DMS153 treated with DMSO at 0.1 percent for 48 hours (cell line): ENCODE data around the gene DNASE2B.

Experiments used
- DNase-seq: peaks from one replicate; lab custom pipeline; 2025; ENCODE audit not compliant: unreplicated experiment; lab: John Stamatoyannopoulos, UW

DNASE2B gene

GRCh38 chr1:84410328-84411095, 12.2 kb downstream of the DNASE2B start:
- DNase-seq, result no peak

GRCh38 chr1:84412316-84412942, 14.1 kb downstream of the DNASE2B start:
- DNase-seq, result no peak

- DNase-seq, result no peak
Measured at GRCh38 chr1:84415396-84415795, 17.1 kb downstream of the DNASE2B start.

GRCh38 chr1:84422909-84423308, 24.6 kb downstream of the DNASE2B start:
- no peak for DNase-seq

- no peak for DNase-seq
Measured at GRCh38 chr1:84424513-84425149, 26.3 kb downstream of the DNASE2B start.

GRCh38 chr1:84425150-84425896, 27.0 kb downstream of the DNASE2B start:
- no peak for DNase-seq

- DNase-seq, result no peak
Measured at GRCh38 chr1:84426376-84426775, 28.1 kb downstream of the DNASE2B start.

GRCh38 chr1:84427250-84428188, 29.2 kb downstream of the DNASE2B start:
- no peak for DNase-seq

- DNase-seq, result no peak
Measured at GRCh38 chr1:84428235-84428634, 30.0 kb downstream of the DNASE2B start.

GRCh38 chr1:84429231-84429630, 30.9 kb downstream of the DNASE2B start:
- no peak for DNase-seq

GRCh38 chr1:84430546-84430945, 32.3 kb downstream of the DNASE2B start:
- DNase-seq, result no peak

- DNase-seq, result peak; percentile 93
Measured at GRCh38 chr1:84433258-84434080, 35.2 kb downstream of the DNASE2B start.

GRCh38 chr1:84434081-84434769, 35.9 kb downstream of the DNASE2B start:
- DNase-seq, result no peak

- no peak for DNase-seq
Measured at GRCh38 chr1:84434801-84435549, 36.7 kb downstream of the DNASE2B start.

GRCh38 chr1:84436876-84437655, 38.8 kb downstream of the DNASE2B start:
- no peak for DNase-seq

GRCh38 chr1:84442256-84442655, 44.0 kb downstream of the DNASE2B start:
- DNase-seq, result no peak
